Measurements from ENCODE around the gene NANOS1.
"Not testable (repeated sequence)": the region's sequence is repeated elsewhere in the genome, so short reads cannot be mapped to it uniquely, and the experiment has no call there.

NANOS1 gene

GRCh38 chr10:119007211-119007574 lies 22.3 kb upstream of the NANOS1 start:
- no peak for DNase-seq (ENCODE audit: low spot score)

- no peak for DNase-seq (ENCODE audit: low spot score)
Observed at GRCh38 chr10:119020627-119020946, 8.9 kb upstream of the NANOS1 start.

GRCh38 chr10:119022846-119023552 lies 6.5 kb upstream of the NANOS1 start:
- DNase-seq (ENCODE audit: low spot score), result no peak

DNA sequence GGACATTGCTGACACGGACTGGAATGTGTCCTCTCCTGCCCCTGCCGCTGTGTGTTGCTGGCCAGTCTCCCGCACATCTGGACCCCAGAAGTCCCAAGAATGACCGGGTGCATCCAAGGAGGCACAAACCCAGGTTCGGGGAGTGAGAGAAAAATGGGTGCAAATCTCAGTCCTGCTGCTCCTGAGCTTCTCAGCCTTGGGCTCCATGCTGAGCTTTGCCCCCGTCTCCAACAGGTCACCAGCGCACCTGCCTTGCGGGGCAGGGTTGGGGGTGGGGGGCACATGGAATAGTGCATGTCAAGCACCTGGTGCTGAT lies 6.0 kb upstream of the NANOS1 start:
- no peak for DNase-seq (ENCODE audit: low spot score)

DNA sequence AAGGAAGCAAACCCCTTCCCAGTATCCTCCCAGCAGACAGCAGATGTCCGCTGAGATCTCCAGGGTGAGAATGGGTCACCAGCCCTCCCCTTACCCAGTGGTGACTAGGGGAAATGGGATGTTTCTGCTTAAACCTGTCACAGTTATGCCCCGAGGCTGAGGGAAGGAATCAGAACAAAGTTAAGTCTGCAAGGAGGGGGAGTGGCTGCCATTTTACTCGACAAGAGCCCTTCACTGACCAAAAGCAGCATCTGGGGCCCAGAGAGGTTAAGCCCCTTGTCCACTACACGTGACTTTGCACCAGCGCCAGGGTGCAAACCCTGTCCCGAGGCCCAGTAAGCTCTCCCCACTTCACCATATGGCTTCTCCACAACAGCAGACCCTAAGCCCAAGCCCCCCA lies 4.6 kb upstream of the NANOS1 start:
- no peak for DNase-seq (ENCODE audit: low spot score)

GRCh38 chr10:119025336-119025735 lies 4.2 kb upstream of the NANOS1 start:
- DNase-seq (ENCODE audit: low spot score), result no peak

- DNase-seq (ENCODE audit: low spot score), result no peak
Observed at GRCh38 chr10:119025776-119026175, 3.7 kb upstream of the NANOS1 start.

- DNase-seq (ENCODE audit: low spot score), result no peak
Observed at GRCh38 chr10:119026301-119027110, 3.0 kb upstream of the NANOS1 start.

GRCh38 chr10:119028445-119028899 lies 1.0 kb upstream of the NANOS1 start:
- not testable (repeated sequence) for DNase-seq (ENCODE audit: low spot score)

DNA sequence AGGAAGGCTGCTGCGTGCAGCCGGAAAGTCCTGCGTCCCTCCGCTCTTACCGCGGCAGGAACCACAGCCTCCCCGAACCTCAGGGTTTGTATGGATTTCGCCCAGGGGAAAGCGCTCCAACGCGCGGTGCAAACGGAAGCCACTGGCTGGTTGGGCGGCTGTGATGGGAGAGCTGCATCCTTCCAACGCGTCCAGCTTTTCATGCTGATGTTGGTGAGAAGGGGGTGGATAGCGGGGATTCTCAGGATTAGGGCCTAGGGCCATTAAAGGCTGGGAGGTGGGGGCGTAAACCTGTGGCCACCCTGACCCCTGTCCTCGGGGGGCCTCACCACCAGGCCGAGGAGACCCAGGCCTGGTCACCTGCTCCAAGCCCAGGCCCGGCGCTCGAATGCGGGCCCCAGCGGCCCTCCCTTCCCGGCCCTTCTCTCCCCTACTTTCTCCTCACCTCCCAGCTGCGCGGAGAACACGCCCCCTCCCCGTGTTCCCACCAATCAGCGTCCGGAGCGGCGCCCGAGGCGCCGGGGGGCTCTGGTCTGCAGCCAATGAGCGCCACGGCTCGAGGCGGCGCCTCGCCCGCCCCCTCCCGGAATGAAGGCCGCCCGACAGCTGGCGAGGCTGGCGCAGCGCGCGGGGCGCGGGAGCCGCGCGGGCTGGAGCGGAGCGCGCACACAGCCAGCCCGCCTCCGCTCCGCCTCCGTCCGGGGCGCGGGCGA lies 458 bp upstream of the NANOS1 start:
- DNase-seq (ENCODE audit: low spot score), result peak; percentile 88

- peak; percentile 38 for DNase-seq (ENCODE audit: low spot score)
Observed at GRCh38 chr10:119030421-119031250, 1.1 kb downstream of the NANOS1 start.

- no peak for DNase-seq (ENCODE audit: low spot score)
Observed at GRCh38 chr10:119031496-119032059, 2.1 kb downstream of the NANOS1 start.

- no peak for DNase-seq (ENCODE audit: low spot score)
Observed at GRCh38 chr10:119039161-119039560, 9.6 kb downstream of the NANOS1 start.

DNA sequence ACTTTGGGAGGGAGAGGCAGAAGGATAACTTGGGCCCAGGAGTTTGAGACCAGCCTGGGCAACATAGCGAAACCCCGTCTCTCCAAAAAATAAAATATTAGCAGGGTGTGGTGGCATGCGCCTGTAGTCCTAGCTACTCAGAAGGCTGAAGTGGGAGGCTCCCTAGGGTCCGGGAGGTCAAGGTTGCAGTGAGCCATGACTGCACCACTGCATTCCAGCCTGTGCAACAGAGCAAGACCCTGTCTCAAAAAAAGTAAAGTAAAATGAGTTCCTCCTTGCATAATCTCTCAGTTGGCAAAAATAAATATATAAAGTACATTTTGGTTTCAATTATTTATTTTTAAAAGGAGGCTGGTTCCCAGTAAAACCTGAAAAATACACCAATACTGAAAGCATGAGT lies 11.8 kb downstream of the NANOS1 start:
- DNase-seq (ENCODE audit: low spot score), result no peak

DNA sequence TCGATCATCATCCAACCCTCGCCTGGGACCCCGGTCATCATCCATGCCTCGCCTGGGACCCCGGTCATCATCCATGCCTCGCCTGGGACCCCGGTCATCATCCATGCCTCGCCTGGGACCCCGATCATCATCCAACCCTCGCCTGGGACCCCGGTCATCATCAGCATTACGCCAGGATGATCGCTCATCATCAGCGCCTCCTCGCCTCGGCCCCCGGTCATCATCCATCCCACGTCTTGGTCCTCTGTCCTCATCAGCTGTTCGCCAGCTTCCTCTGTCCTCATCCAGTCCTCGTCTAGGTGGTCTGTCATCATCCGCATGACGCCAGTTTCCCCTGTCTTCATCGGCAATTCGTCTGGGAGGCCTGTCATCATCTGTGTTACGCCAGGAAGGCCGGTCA lies 12.7 kb downstream of the NANOS1 start:
- no peak for DNase-seq (ENCODE audit: low spot score)

DNA sequence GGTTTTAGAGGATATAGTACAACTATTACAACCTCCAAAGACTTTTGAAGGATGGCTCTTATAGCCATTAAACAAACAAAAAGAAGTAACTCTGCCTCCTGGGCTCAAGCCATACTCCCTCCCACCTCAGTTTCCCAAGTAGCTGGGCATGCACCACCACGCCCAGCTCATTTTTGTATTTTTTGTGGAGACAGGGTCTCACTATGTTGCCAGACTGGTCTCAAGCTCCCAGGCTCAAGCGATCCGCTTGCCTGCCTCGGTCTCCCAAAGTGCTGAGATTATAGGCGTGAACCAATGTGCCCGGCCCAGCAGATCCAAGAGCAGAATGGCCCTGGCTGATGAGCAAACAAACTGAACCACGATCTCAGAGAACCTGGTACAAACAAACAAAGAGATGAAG lies 16.0 kb downstream of the NANOS1 start:
- no peak for DNase-seq (ENCODE audit: low spot score)

DNA sequence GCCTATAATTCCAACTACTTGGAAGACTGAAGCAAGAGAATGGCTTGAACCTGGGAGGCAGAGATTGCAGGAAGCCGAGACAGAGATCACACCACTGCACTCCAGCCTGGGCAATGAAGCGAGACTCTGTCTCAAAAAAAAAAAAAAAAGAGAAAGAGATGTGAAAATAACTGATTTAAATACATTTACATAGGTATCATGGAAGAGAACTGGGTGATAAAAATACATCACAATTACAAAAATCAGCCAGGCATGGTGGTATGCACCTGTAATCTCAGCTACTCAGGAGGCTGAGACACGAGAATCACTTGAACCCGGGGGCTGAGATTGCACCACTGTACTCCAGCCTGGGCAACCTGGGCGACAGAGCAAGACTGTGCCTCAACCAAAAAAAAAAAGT lies 19.8 kb downstream of the NANOS1 start:
- no peak for DNase-seq (ENCODE audit: low spot score)

DNA sequence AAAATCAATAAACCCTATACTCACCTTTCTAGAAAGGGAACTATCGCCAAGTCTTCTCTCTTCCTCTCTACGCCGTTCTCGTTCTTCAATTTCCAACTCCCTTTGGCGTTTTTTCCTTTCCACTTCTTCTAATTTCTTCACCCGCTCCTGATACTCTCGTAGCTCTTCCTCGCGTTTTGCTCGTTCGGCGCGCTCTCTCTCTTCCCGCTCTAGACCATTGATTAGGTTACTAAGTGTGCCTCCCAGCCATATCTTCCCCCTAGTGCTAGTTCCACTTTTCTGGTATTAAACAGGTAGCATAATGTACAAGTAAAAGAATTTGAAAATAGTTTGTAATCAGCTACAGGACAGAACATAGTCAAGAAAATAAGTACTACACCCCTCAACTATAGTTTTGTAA lies 20.3 kb downstream of the NANOS1 start:
- no peak for DNase-seq (ENCODE audit: low spot score)

GRCh38 chr10:119051775-119052174 lies 22.3 kb downstream of the NANOS1 start:
- no peak for DNase-seq (ENCODE audit: low spot score)

DNA sequence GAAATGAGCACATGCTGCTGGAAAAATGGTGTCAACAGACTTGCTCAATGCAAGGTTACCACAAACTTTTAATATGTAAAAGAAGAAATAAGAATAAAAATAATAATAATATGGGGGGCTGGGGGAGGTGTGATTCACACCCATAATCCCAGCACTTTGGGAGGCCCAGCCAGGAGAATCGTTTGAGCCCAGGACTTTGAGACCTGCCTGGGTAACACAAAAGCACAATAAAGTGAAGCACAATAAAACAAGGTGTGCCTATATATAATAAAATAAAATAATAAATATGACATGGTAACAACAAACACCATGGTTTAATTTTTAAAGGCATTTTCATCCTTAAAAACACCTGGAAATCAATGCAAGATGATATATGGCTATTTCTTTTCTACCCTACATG lies 26.0 kb downstream of the NANOS1 start:
- DNase-seq (ENCODE audit: low spot score), result no peak

DNA sequence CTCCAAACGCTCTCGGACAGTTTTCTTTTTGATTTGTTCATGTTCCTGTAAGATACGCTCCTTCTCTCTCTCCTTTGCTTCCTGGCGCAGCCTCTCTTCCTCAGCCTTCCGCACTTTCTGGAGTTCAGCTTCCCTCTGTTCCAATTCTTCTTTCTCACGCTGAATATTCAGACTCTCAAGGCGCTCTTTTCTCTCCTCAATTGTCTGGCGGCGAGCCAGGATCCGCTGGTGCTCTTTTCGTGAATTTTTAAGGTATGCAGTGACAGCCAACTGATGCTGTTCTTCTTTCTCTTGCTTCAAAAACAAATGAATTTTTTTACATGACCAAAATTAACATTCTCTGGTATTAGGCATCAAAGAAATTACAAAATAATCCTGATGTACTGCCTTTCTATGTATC lies 28.5 kb downstream of the NANOS1 start:
- no peak for DNase-seq (ENCODE audit: low spot score)

DNA sequence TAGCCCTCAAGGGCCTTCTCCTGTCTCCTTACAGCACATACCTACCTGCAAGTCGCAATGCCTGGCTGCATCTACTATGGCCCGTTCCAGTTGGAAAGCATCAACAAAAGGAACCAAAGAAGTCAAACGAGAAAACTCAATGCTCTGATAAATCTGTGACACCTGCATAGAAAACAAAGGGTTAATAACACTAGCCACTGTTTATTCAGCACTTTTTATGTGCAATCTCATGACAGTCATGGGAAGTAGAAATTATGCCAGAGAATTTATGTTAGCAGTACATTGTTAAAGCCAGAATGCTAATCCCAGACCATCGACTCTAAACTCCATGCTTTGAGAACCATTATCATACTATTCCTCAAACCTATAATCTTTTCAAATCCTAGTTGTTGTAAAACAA lies 30.0 kb downstream of the NANOS1 start:
- DNase-seq (ENCODE audit: low spot score), result no peak

All from CD4-positive, alpha-beta T cell treated with Interleukin-15 for 4 hours (primary cell).